NOMO-1 (cell line): Measurements from ENCODE around the gene CSRP1.
"Not testable (repeated sequence)": the region's sequence is repeated elsewhere in the genome, so short reads cannot be mapped to it uniquely, and the experiment has no call there.

Source experiments
- DNase-seq, 2 experiments: peaks; one replicate each; lab custom pipeline; 2025; ENCODE audit not compliant: unreplicated experiment in 2 of 2; lab: John Stamatoyannopoulos, UW

Gene CSRP1

GRCh38 chr1:201499795-201500669, 6.9 kb downstream of the CSRP1 start:
- no peak for DNase-seq

DNA sequence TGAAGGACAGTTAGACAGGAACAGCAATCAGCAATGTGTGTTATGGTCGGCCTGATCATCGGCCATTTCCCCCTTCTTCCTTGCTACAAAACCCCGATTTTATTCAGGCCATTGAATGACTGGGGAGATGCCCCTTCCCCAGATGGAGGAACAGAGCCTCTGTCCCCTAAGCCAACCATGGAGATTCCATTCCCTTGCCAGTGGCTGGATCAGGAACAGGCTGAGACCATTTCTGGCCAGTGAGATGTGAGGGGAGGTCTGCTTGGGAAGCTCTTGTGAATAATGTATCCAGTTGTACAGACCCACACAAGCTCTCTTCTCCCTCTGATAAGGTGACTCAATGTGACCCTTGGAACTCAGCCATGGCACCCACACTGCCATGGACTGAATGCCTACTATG, 7.7 kb downstream of the CSRP1 start:
- no peak for DNase-seq

- no peak for DNase-seq
Observed at GRCh38 chr1:201498621-201499020, 8.3 kb downstream of the CSRP1 start.

GRCh38 chr1:201497935-201498509, 8.9 kb downstream of the CSRP1 start:
- DNase-seq = no peak

DNA sequence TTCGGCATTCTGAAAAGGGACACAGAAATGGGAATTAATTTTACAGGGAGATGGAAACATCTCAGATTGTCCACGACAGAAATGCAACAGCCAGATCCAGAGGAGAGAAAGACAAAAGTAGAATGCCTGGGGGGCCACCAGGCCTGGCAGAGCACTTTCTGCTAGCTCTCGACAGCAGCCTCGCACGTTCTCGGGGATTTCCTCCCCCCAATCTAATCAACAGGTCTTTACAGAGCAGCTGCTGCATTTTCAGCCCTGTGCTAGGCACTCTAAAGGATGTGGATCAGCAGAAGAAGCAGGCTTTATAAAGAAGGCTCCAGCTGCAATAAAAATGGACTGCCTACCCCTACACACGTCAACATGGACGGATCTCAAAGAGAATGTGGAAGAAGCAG, 10.6 kb downstream of the CSRP1 start:
- DNase-seq = no peak

DNA sequence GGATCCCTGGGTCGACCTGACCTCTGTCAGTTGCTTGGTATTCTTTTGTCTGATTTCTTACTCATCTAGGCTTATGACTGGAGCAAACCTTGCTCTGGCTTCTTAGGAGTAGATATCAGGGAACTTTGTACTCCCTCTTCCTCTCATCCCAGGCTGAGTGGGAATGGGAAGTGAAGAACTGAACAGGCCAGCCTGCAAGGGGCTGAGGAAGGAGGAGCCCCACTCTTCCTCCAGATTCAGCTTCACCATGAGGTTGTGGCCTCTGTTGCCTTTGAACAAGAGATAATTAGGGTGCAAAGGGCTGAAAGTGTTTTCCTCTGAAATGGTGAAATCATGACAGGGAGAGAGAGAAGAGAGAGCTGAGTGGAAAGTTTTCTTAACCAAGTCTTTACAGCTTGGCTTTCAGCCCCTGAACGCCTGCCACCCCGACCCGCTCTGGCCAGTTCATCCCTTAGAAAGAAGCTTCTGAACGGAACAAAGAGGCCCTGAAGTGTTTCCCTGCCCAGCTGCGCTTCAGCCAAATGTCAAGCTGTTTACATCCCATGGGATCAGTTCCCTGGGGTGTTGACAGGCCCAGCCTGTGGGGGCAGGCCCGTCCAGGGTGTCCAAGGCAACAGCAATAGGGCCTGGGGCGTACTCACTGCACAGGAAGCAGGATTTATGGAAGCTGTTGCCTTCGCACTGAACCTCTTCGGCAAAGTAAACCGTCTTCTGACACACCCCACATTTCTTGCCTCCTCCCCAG, 11.2 kb downstream of the CSRP1 start:
- no peak for DNase-seq

- DNase-seq = no peak
Observed at GRCh38 chr1:201493757-201494617, 12.9 kb downstream of the CSRP1 start.

GRCh38 chr1:201493026-201493656, 13.8 kb downstream of the CSRP1 start:
- not testable (repeated sequence) for DNase-seq

DNA sequence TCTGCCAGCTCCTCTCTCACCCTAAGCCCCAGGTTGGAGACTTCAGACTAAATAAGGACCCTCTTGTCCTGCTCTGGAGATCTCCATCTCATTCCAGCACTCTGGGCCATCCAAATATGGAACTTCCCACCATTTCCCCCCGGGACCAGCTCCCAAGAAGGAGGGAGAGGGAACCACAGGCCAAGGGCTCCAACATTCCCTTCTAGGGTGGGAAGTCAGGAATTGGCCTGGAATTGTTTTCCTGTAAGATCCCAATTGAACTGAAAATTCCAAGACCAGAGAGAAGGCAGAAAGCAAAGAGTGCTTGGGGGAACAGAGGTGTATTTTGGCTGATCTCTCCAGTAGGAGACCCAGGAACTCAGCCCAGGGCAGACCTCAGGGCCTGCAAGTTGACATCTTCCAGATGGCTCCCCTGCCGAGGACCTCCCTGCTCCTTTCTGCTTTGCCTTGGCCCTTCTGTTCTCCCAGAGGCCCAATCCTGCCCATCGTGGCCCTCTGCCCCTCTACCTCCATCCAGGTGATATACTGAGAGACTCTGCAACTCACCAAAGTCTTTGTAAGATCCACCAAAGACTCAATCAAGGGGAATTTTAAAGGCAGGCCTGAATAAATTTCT, 14.9 kb downstream of the CSRP1 start:
- DNase-seq = no peak

DNA sequence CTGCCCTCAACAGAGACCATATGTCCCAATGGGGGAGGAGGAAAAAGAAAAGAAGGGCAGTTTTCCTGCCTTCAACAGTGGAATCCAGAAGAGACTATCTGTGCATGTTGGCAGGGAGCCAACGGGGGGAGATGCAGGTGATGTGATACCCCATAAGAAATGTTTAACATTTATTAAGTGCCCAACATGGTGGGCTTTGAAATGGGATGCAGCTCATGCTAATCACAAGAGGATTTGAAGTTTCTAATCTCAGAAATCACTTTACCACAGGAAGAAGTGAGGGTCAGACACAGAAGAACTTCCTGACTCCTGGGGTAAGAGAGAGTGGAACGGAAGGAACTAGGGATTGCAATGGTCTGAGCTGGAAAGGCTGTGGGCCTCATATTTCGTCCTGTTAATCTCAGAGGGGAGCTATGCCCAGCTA, 16.2 kb downstream of the CSRP1 start:
- no peak for DNase-seq

DNA sequence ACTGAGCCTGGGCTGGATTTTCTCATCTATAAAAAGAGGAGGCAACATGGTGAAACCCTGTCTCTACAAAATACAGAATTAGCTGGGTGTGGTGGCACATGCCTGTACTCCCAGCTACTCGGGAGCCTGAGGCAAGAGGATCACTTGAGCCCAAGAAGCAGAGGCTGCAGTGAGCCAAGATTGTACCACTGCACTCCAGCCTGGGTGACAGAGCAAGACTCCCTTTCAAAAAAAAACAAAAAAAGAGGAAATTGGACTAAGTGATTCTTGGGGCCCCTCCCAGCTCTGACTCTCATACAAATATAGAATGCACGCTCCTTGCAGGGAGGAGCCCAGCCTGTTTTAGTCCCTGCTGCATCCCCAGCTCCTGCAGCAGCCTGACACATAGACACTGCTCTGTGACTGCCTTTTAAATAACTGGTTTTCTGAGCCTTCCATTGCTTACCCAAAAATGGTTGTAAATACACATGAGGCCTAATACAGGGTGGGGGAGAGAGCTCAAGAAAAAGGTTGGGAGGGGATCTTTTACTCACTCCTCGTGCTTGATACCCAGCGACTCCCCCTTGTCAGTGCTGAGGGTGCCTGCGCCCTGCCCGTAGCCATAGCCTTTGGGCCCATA, 17.2 kb downstream of the CSRP1 start:
- peak; percentile 6 to 27 for DNase-seq

DNA sequence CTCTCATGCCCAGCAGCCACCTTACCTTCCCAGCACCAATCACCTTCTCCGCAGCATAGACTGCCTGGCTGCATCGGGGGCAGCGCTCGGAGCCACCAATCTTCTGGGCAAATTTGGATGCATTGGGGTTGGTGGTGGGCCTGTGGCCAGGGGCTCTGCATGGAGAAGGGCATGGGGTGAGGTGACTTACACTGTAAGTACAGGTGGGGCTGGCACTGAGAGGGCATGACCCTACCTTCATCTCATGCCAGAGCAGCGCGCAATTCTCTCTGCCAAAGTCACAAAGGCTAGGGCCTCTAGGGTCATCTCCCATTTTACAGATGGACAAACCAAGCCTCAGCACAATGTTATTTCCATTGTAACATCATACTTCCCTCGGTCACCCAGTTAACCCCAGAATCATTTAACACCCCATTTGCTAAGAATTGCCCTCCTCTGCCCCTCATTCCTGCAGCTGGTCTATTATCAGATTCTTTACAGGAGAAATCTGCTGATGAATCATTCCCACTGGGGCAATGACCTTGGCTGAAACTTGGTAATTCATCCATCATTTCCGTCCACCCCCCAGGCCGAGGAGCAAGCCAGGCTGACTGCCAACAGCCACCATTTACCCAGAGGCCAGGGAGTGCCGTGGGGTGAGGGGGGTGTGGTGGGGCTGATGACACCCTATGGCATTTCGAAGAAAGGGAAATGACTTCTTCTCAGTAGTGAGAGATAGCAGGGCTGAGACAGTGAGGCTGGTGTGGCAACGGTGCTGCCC, 17.9 kb downstream of the CSRP1 start:
- DNase-seq = no peak

DNA sequence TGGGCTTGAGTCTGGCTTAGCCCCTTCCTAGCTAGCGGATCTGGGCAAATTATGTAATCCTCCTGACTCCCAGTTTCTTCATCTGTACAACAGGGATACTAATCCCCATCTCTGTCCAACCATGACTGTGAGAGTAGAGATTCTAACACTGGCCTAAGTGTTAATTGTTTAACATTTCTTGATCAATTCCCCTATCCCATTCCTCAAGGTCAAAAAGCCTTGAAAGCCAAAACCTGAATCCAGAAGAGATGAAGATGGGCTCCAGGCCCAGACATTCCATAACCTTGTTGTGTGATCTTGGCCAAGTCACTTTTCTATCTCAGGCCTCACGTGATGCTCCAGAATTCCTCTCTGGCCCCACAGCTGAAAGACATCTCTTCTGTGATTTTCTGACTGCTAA, 19.2 kb downstream of the CSRP1 start:
- no peak for DNase-seq

- DNase-seq = no peak
Observed at GRCh38 chr1:201486187-201486586, 20.7 kb downstream of the CSRP1 start.

DNA sequence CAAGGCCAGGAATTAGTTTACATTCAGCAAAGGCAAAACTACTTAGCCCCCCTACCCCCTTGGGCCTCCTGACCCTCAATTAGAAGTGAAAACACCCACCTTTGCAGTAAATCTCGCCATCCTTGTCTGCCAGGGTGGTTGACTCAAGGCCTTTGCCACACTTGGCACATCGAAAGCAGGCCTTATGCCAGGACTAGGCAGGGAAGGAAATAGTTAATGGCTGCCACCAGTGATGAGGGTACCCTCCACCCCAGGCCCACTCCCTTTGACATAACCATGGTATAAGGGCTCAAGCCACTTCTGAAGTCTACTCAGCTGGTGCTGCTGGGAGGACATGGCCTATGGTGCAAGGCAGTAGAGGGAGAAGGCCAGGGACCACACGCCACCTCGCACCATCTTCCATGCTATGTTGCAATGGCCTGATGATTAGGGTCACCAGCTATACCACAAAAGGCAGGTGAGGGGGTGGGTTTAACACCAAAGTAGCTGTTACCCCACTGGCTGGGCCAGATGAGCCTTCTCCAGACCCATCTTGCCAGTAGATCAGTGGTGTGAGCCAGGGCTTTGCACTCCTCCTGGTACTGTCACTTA, 21.6 kb downstream of the CSRP1 start:
- no peak for DNase-seq

- DNase-seq = no peak
Observed at GRCh38 chr1:201483373-201483949, 23.5 kb downstream of the CSRP1 start.

DNA sequence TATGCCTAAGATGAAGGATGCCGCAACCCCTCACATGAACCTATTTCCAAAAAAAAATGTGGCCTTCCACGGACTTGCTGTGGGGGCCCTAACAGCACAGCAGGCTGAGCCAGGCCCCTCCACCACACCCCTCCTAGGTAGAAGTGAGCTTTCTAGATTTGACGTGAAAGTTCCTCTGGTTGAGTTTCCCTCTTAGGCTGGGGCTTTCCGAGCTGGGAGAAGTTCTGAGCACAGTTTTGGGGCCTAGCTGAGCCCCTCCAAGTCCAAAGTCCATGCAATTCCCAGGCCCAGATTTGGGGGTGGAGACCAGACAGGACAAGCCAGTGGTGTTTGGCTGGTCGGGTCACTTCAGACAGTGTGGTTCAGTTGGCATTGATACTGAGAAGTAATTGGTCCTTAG, 24.2 kb downstream of the CSRP1 start:
- DNase-seq = no peak
